ENCODE data around the gene TMEM131.

The TMEM131 gene

DNA sequence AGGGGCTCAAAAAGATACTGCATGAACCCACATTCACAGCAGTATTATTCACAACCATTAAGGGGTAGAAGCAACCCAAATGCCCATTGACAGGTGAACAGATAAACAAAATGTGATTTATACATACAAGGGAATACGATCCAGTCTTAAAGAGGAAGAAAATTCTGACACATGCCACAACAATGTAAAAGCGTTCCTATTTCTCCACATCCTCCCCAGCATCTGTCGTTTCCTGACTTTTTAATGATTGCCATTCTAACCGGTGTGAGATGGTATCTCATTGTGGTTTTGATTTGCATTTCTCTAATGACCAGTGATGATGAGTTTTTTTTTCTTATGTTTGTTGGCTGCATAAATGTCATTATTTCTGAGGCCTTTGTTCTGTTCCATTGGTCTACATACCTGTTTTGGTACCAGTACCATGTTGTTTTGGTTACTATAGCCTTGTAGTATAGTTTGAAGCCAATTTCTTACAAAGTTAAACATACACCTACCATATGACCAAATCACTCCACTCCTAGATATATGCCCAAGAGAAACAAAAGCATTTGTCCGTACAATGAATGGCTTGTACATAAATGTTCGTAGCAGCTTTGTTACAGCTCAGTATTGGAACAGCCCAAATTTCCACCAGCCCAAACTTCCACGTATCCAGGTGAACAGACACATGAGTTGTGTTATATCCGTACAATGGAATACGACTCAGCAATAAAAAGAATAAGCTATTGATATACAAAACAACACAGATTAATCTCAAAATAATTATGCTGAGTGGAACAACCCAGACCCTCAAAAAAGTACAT, 85.1 kb downstream of the TMEM131 start:
- no peak for DNase-seq (ENCODE audit: extremely low read depth, insufficient read length)
- Histone ChIP-seq H3K36me3 (ENCODE audit: control insufficient read depth, insufficient read depth, low read length) (no peaks in the 10 kb centered on the region; the same call in 1 of the 2 replicates), H3K4me3 (replicated peaks; ENCODE audit: low read depth, low read length) (no peak overlapping the region), H3K27me3 (replicated peaks; ENCODE audit: control insufficient read depth, insufficient read depth, low read length) (no peaks in the 10 kb centered on the region)
- TF ChIP-seq, protein P1, sequence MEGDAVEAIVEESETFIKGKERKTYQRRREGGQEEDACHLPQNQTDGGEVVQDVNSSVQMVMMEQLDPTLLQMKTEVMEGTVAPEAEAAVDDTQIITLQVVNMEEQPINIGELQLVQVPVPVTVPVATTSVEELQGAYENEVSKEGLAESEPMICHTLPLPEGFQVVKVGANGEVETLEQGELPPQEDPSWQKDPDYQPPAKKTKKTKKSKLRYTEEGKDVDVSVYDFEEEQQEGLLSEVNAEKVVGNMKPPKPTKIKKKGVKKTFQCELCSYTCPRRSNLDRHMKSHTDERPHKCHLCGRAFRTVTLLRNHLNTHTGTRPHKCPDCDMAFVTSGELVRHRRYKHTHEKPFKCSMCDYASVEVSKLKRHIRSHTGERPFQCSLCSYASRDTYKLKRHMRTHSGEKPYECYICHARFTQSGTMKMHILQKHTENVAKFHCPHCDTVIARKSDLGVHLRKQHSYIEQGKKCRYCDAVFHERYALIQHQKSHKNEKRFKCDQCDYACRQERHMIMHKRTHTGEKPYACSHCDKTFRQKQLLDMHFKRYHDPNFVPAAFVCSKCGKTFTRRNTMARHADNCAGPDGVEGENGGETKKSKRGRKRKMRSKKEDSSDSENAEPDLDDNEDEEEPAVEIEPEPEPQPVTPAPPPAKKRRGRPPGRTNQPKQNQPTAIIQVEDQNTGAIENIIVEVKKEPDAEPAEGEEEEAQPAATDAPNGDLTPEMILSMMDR (IDR thresholded peaks at IDR 0.05; ENCODE audit: insufficient read depth, low read length, poor library complexity, severe bottlenecking): no peak

DNA sequence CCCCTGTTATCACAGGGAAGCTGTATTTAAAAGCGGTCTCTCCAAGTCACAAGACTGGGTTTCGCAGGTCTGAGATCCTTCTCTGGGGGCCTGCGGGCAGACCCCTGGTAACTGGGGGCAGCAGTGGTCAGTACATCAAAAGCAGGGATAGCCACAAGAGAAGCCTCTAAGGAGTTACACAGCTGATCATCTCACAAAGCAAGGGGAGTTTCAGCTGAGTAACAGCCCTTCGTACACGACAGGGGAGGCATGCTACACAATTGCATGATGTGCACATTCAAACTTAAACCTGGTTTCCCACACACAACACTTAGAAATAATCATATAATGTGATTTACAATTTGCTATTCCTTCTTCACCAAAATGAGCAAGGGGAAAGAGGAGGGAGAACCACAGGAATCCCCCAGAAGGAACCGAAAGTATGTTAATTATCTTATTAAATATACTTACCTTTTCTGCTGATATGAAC, 87.5 kb downstream of the TMEM131 start:
- Histone ChIP-seq H3K36me3 (ENCODE audit: control insufficient read depth, insufficient read depth, low read length) (no peaks in the 10 kb centered on the region; the same call in 1 of the 2 replicates), H3K27me3 (replicated peaks; ENCODE audit: control insufficient read depth, insufficient read depth, low read length) (no peaks in the 10 kb centered on the region), H3K4me3 (replicated peaks; ENCODE audit: low read depth, low read length) (peak overlapping the region; percentile 24)
- DNase-seq (ENCODE audit: extremely low read depth, insufficient read length): peak; percentile 42
- TF ChIP-seq, protein P1 (IDR thresholded peaks at IDR 0.05; ENCODE audit: insufficient read depth, low read length, poor library complexity, severe bottlenecking): no peak

DNA sequence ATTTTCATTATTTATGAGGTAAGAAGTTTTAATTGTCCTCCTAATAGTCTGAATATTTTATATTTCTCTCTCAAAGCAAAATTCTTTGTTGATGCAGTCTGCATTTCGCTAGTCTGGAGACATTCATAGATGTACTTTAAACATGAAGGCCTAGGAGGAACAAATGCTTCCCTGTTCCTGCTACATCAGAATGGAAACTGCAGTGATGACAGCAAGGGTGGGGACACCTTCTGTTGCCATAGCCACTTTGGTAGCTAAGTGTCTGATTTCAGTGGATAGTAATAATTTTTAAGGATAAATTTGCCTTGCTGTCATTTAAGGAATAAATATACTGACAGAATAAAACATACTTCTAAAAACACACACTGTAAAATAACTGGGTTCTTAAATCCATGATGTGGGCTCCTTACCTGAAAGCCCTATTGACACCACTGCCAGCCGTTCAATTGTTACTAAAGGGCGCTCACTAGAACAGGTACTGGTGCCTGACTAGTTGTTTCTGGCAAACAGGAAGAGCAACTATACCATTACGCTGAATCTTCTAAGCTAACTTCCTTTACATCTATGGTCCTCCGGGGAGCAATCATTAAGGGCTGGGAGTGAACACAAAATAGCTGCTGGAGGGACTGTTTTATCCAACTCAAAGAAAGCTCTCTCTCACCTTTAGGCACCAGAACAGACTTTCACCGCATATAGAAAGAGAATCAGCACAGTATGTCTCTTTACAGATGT, 88.2 kb downstream of the TMEM131 start:
- no peak for DNase-seq (ENCODE audit: extremely low read depth, insufficient read length)
- Histone ChIP-seq H3K27me3 (replicated peaks; ENCODE audit: control insufficient read depth, insufficient read depth, low read length) (no peaks in the 10 kb centered on the region), H3K36me3 (ENCODE audit: control insufficient read depth, insufficient read depth, low read length) (no peaks in the 10 kb centered on the region; the same call in 1 of the 2 replicates), H3K4me3 (replicated peaks; ENCODE audit: low read depth, low read length) (no peak overlapping the region; the same call in 1 of the 2 replicates)
- TF ChIP-seq, protein P1 (IDR thresholded peaks at IDR 0.05; ENCODE audit: insufficient read depth, low read length, poor library complexity, severe bottlenecking): no peak

DNA sequence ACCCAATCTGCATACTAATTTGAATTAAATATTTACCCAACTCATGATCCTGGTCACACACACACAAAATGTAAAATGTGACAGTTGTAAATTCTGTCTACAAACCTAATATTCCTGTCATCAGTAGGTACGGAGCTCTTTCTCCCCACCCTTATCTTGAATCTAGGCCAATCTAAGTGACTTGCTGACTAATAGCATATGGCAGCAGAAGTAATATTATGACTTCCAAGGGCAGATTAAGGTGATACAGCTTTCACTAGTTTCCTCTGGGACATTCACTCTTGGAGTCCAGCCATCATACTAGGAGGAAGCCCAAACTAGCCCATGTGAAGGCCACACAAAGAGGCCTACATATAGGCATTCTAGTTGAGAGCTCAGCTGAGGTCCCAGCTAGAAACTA, 89.4 kb downstream of the TMEM131 start:
- Histone ChIP-seq H3K4me3 (replicated peaks; ENCODE audit: low read depth, low read length) (no peak overlapping the region), H3K36me3 (ENCODE audit: control insufficient read depth, insufficient read depth, low read length) (no peaks in the 10 kb centered on the region; the same call in 1 of the 2 replicates), H3K27me3 (replicated peaks; ENCODE audit: control insufficient read depth, insufficient read depth, low read length) (no peaks in the 10 kb centered on the region)
- TF ChIP-seq, protein P1 (IDR thresholded peaks at IDR 0.05; ENCODE audit: insufficient read depth, low read length, poor library complexity, severe bottlenecking): no peak
- DNase-seq (ENCODE audit: extremely low read depth, insufficient read length): no peak

DNA sequence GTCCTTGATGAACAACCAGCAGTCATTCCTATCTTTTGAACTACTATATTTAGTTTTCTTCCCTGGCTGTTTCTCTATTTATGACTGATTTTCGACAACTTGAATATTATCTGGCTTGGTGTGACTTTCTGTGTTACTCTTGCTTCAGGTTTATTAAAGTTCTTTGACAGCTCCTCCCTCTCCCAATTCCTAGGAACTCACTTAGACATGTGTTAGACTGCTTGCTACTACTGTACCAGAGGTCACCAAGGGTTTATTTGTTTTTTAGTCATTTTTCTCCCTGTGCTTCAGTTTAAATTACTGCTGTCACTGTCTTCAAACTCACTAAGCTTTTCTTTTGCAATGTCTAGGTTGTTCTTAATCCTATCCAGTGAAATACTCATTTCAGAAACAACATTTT, 90.5 kb downstream of the TMEM131 start:
- Histone ChIP-seq H3K36me3 (ENCODE audit: control insufficient read depth, insufficient read depth, low read length) (no peaks in the 10 kb centered on the region; the same call in 1 of the 2 replicates), H3K27me3 (replicated peaks; ENCODE audit: control insufficient read depth, insufficient read depth, low read length) (no peaks in the 10 kb centered on the region), H3K4me3 (replicated peaks; ENCODE audit: low read depth, low read length) (no peak overlapping the region)
- no peak for DNase-seq (ENCODE audit: extremely low read depth, insufficient read length)
- TF ChIP-seq, protein P1 (IDR thresholded peaks at IDR 0.05; ENCODE audit: insufficient read depth, low read length, poor library complexity, severe bottlenecking): no peak

All from GM06990 (cell line).